ENCODE results near the gene ENTPD6. TPM values are rescaled to one million over a fixed set of nuclear protein-coding genes. Genes with fewer than 3 reads are reported as not detected.

ENTPD6 gene
- total and polyA plus RNA-seq, 2 experiments from 2014 or later, result 80.4 to 87.1 TPM

DNA sequence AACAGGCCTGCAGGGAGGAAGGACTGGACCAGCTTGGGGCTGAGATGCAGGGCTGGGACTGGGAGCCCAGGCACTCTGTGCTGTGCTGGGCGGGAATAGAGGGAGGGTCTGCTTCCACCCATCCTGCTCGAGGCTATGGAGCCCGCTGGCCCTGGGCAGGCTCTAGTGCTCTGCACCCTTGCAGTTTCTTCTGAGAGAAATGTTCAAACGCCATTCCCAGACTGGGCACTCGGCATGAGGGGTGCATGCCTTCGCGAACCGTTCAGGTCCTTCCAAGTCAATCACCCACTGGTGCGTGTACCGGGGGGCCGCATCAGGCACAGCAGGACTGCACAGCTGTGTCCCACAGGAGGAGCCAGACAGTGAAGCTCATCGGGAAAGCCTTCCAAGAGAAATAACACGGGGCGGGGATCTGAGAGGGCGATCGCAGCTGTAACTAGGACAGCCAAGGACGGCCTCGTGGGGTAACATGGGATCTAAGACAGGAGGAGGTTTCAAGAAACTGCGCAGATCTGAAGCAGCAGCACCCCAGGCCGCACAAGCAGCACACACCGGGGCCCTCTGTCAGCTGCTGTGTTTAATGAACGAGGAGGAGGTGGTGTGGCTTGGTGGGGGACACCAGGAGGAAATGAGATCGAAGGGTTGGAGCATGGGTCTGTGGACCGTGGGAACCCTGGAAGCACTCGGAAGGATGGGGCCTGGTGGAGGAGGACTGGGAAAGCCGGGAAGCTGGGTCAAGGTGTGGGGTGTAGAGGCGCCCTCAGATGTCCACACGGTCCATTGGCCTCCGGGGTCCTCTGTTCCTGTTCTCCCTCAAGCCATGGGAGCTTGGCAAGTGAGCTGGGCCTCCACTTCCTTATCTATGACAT is 26.3 kb downstream of the ENTPD6 start:
- TF ChIP-seq EZH2 (IDR thresholded peaks at IDR 0.05; ENCODE audit: borderline replicate concordance) (no peak), EZH2phosphoT487 (IDR thresholded peaks at IDR 0.05; ENCODE audit: low read depth, severe bottlenecking, unreplicated experiment) (no peak)
- TF ChIP-seq, protein P1, sequence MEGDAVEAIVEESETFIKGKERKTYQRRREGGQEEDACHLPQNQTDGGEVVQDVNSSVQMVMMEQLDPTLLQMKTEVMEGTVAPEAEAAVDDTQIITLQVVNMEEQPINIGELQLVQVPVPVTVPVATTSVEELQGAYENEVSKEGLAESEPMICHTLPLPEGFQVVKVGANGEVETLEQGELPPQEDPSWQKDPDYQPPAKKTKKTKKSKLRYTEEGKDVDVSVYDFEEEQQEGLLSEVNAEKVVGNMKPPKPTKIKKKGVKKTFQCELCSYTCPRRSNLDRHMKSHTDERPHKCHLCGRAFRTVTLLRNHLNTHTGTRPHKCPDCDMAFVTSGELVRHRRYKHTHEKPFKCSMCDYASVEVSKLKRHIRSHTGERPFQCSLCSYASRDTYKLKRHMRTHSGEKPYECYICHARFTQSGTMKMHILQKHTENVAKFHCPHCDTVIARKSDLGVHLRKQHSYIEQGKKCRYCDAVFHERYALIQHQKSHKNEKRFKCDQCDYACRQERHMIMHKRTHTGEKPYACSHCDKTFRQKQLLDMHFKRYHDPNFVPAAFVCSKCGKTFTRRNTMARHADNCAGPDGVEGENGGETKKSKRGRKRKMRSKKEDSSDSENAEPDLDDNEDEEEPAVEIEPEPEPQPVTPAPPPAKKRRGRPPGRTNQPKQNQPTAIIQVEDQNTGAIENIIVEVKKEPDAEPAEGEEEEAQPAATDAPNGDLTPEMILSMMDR (IDR thresholded peaks at IDR 0.05; ENCODE audit: poor library complexity), result no peak
- Histone ChIP-seq H3K4me3 (no peak overlapping the region), H3K4me1 (ENCODE audit: insufficient read depth) (peaks cover 13% of the 10 kb centered on the region), H3K4me2 (no peak overlapping the region), H3K9me2 (replicated peaks; ENCODE audit: insufficient read depth) (no peaks in the 10 kb centered on the region), H3K9me3 (ENCODE audit: low read depth) (no peaks in the 10 kb centered on the region), H3K27ac (peak overlapping the region; percentile 81), H3K27me3 (no peaks in the 10 kb centered on the region), H2AFZ (no peak overlapping the region), H3K79me2 (no peaks in the 10 kb centered on the region), H4K20me1 (ENCODE audit: insufficient read depth, poor library complexity, severe bottlenecking) (no peaks in the 10 kb centered on the region), H3K36me3 (replicated peaks; ENCODE audit: insufficient read depth, low read depth) (no peaks in the 10 kb centered on the region)
- 97% methylated on average over 29 of the region's 29 CpGs for WGBS (ENCODE audit: low lambda C conversion rate, missing lambda C conversion rate)
- DNase-seq (ENCODE audit: low spot score), result no peak

DNA sequence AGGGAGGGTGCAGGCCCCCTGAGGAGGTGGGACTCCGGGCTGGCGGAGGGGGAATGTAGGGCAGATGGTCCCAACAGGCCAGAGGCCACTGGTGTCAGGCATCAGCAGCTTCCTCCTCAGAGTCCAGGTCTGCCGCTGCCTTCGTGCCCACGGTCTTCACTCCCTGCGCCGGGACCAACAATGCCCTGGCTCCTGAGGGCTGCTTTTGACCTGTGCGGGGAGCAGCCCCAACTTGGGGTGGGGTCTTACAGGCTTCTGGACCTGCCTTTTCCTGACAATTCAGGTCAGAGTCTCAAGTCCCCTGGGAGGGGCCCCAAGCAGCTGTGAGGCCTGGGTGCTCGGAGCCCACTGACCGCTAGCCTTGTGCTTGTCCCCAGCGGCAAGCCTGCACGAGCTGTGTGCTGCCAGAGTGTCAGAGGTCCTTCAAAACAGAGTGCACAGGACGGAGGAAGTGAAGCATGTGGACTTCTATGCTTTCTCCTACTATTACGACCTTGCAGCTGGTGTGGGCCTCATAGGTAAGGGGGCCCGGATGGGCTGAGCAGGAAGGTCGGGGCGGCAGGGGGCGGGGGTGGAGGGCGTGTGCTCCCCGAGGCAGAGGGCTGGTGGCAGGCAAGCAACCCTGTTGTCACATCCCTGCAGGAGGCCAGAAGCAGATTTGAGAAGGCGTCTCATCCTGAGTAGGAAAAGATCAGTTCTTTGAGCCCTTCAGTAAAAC is 27.1 kb downstream of the ENTPD6 start:
- Histone ChIP-seq H3K9me2 (replicated peaks; ENCODE audit: insufficient read depth) (no peaks in the 10 kb centered on the region), H3K4me1 (ENCODE audit: insufficient read depth) (peaks cover 19% of the 10 kb centered on the region), H3K4me2 (no peak overlapping the region), H3K36me3 (replicated peaks; ENCODE audit: insufficient read depth, low read depth) (no peaks in the 10 kb centered on the region), H3K27me3 (no peaks in the 10 kb centered on the region), H4K20me1 (ENCODE audit: insufficient read depth, poor library complexity, severe bottlenecking) (no peaks in the 10 kb centered on the region), H3K27ac (peak overlapping the region; percentile 81), H3K4me3 (no peak overlapping the region), H2AFZ (no peak overlapping the region), H3K9me3 (ENCODE audit: low read depth) (no peaks in the 10 kb centered on the region), H3K79me2 (no peaks in the 10 kb centered on the region)
- DNase-seq (ENCODE audit: low spot score), result no peak
- 66% methylated on average over 20 of the region's 21 CpGs for WGBS (ENCODE audit: low lambda C conversion rate, missing lambda C conversion rate)
- TF ChIP-seq EZH2phosphoT487 (IDR thresholded peaks at IDR 0.05; ENCODE audit: low read depth, severe bottlenecking, unreplicated experiment), result no peak
- TF ChIP-seq, protein P1 (IDR thresholded peaks at IDR 0.05; ENCODE audit: poor library complexity), result no peak
- no peak for TF ChIP-seq EZH2 (IDR thresholded peaks at IDR 0.05; ENCODE audit: borderline replicate concordance)

DNA sequence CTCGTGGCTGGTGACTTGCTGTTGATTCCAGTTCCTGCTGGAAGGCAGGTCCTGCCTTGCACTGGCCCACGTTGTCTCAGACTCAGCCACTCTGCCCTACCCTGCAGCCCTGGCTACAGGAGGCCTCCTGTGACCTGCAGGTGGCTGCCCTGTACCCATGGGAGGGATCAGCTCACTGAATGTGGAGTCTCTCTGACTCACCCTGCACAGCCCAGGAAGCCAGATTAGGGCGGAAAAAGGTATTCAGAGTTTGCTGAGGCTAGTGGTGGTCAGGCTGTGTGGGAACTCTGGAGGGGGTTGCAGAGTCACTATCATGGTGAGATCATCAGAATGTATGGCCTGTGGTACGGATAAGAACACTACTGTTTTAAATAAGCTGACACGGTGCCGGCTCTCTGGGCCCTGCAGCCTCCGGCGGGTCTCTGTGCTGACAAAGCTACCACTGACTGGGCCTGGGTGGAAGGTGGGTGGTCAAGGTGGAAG is 27.7 kb downstream of the ENTPD6 start:
- Histone ChIP-seq H2AFZ (no peak overlapping the region), H3K4me1 (ENCODE audit: insufficient read depth) (peaks cover 19% of the 10 kb centered on the region), H3K9me2 (replicated peaks; ENCODE audit: insufficient read depth) (no peaks in the 10 kb centered on the region), H3K36me3 (replicated peaks; ENCODE audit: insufficient read depth, low read depth) (no peaks in the 10 kb centered on the region), H3K27me3 (no peaks in the 10 kb centered on the region), H3K79me2 (no peaks in the 10 kb centered on the region), H3K4me2 (no peak overlapping the region), H3K4me3 (no peak overlapping the region), H3K27ac (peak overlapping the region; percentile 81), H3K9me3 (ENCODE audit: low read depth) (no peaks in the 10 kb centered on the region), H4K20me1 (ENCODE audit: insufficient read depth, poor library complexity, severe bottlenecking) (no peaks in the 10 kb centered on the region)
- WGBS (ENCODE audit: low lambda C conversion rate, missing lambda C conversion rate), result 45% methylated on average over 8 of the region's 8 CpGs
- DNase-seq (ENCODE audit: low spot score), result peak; percentile 84
- TF ChIP-seq, protein P1 (IDR thresholded peaks at IDR 0.05; ENCODE audit: poor library complexity), result peak; percentile 19
- TF ChIP-seq EZH2phosphoT487 (IDR thresholded peaks at IDR 0.05; ENCODE audit: low read depth, severe bottlenecking, unreplicated experiment), result no peak
